Sigmoid colon (tissue), 4 donors: Measurements from ENCODE around the gene MED17.

Experiments
- CTCF ChIP-seq, 4 experiments: fragments of 450-650 bp in 3 of 4; fragments of 200-600 bp in 1 of 4; IDR thresholded peaks; one replicate each; pipeline ENCODE4 v1.5.1; 2016 to 2019; ENCODE audit warnings: antibody characterized with exemption in 4 of 4, mild to moderate bottlenecking in 3 of 4, moderate library complexity in 2 of 4
- EP300 ChIP-seq, 4 donors: sonication (generic); formaldehyde crosslinking; IDR thresholded peaks; one replicate each; pipeline ENCODE4 v1.6.1; 2017; ENCODE audit warnings: antibody characterized with exemption in 4 of 4

- TF ChIP-seq EP300 (IDR thresholded peaks at IDR 0.05) (no peak), CTCF (IDR thresholded peaks at IDR 0.05) (peak in 2 of 4 experiments; percentile 12 to 29)
Measured at GRCh38 chr11:93783765-93784144, 327 bp upstream of the MED17 start.
